Hepatocyte (in vitro differentiated cells): ENCODE results near the gene SAA4. TPM values are rescaled to one million over a fixed set of nuclear protein-coding genes. Genes with fewer than 3 reads are reported as not detected.
A peak's percentile ranks its signal among the peaks of the same experiment; 100 is the strongest.
"Not testable (repeated sequence)": the region's sequence is repeated elsewhere in the genome, so short reads cannot be mapped to it uniquely, and the experiment has no call there.

Source experiments
- DNase-seq: peaks from one replicate; pipeline ENCODE4 v3.0.0-alpha.2; 2016; ENCODE audit warnings: low spot score
- H2AFZ ChIP-seq: fragments of 200-600 bp; sonication (generic); 2 replicates; pipeline ENCODE4 v1.6.0; 2016; ENCODE audit warnings: antibody characterized with exemption, mild to moderate bottlenecking
- H3K27ac ChIP-seq: fragments of 200-600 bp; sonication (generic); 2 replicates; pipeline ENCODE4 v1.5.1; 2016; ENCODE audit warnings: mild to moderate bottlenecking
- H3K27me3 ChIP-seq: fragments of 200-600 bp; sonication (generic); 2 replicates; pipeline ENCODE4 v1.6.1; 2016
- H3K36me3 ChIP-seq: fragments of 200-600 bp; sonication (generic); replicated peaks from 2 replicates; pipeline ENCODE4 v1.5.1; 2016; ENCODE audit warnings: low read depth; ENCODE audit not compliant: insufficient read depth
- H3K4me1 ChIP-seq: fragments of 200-600 bp; sonication (generic); 2 replicates; pipeline ENCODE4 v1.5.1; 2016; ENCODE audit warnings: mild to moderate bottlenecking, moderate library complexity; ENCODE audit not compliant: insufficient read depth
- H3K4me2 ChIP-seq: fragments of 200-600 bp; sonication (generic); 2 replicates; pipeline ENCODE4 v1.6.0; 2016
- H3K4me3 ChIP-seq: fragments of 200-600 bp; sonication (generic); 2 replicates; pipeline ENCODE4 v1.5.1; 2016; ENCODE audit warnings: mild to moderate bottlenecking
- H3K79me2 ChIP-seq: fragments of 200-600 bp; sonication (generic); 2 replicates; pipeline ENCODE4 v1.6.0; 2017; ENCODE audit warnings: mild to moderate bottlenecking
- H3K9me2 ChIP-seq: fragments of 200-600 bp; sonication (generic); replicated peaks from 2 replicates; pipeline ENCODE4 v1.6.0; 2017; ENCODE audit warnings: mild to moderate bottlenecking; ENCODE audit not compliant: insufficient read depth
- H3K9me3 ChIP-seq: fragments of 200-600 bp; sonication (generic); 2 replicates; pipeline ENCODE4 v1.5.1; 2016; ENCODE audit warnings: low read depth, mild to moderate bottlenecking
- H4K20me1 ChIP-seq: fragments of 200-600 bp; sonication (generic); 2 replicates; pipeline ENCODE4 v1.6.0; 2016; ENCODE audit warnings: mild to moderate bottlenecking; ENCODE audit not compliant: insufficient read depth, poor library complexity, severe bottlenecking
- EZH2 ChIP-seq: fragments of 200-600 bp; sonication (generic); IDR thresholded peaks from 2 replicates; pipeline ENCODE4 v1.6.1; 2016; ENCODE audit warnings: antibody characterized with exemption, mild to moderate bottlenecking, borderline replicate concordance
- EZH2phosphoT487 ChIP-seq: fragments of 200-600 bp; sonication (generic); IDR thresholded peaks from one replicate; pipeline ENCODE4 v1.6.1; 2018; ENCODE audit warnings: antibody characterized with exemption, mild to moderate bottlenecking, low read depth, moderate library complexity; ENCODE audit not compliant: unreplicated experiment, severe bottlenecking
- WGBS: methylation state at CpG from one replicate; pipeline ENCODE4 v1.1.6; 2016; ENCODE audit warnings: low lambda C conversion rate; ENCODE audit errors: missing lambda C conversion rate; 5-methylcytosine and 5-hydroxymethylcytosine counted together
- polyA plus RNA-seq: library from polyadenylated mRNA; unstranded; fragments of >200 nt; fragmentation: Nextera tagmentation; extraction: Ambion mirVana; gene quantifications from 2 replicates; pipeline ENCODE4 v1.2.1, GENCODE V29; 2016
- total RNA-seq: library from RNA; depleted of rRNA; stranded (reverse); fragments of >200 nt; gene quantifications from 2 replicates; pipeline ENCODE4 v1.2.3, GENCODE V29; 2014
- TF ChIP-seq, protein P1 (sequence below): fragments of 200-600 bp; sonication (generic); IDR thresholded peaks from 2 replicates; pipeline ENCODE4 v1.5.1; 2016; ENCODE audit warnings: antibody characterized with exemption, mild to moderate bottlenecking; ENCODE audit not compliant: poor library complexity

SAA4 gene
- total and polyA plus RNA-seq, 2 experiments from 2014 or later: 73.8 to 101 TPM

DNA sequence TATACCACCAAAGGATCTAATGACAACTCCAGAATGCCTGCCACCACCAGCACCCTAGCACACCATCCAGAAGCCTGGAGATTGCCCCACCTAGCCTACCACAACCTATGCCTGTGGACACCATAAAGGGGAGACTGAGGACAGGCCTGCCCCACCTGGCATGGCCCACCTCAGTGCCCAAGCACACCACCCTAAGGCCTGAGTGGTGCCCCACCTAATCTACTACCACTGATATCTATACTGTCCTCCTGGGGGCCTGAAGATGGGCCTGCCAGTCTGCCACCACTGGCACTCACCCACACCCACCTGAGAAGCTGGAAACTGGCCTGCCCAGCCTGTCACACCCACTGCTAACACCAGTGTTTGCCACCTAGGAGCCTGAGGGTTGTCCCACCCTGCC, 31.8 kb downstream of the SAA4 start:
- no peak for TF ChIP-seq EZH2phosphoT487
- TF ChIP-seq, protein P1, sequence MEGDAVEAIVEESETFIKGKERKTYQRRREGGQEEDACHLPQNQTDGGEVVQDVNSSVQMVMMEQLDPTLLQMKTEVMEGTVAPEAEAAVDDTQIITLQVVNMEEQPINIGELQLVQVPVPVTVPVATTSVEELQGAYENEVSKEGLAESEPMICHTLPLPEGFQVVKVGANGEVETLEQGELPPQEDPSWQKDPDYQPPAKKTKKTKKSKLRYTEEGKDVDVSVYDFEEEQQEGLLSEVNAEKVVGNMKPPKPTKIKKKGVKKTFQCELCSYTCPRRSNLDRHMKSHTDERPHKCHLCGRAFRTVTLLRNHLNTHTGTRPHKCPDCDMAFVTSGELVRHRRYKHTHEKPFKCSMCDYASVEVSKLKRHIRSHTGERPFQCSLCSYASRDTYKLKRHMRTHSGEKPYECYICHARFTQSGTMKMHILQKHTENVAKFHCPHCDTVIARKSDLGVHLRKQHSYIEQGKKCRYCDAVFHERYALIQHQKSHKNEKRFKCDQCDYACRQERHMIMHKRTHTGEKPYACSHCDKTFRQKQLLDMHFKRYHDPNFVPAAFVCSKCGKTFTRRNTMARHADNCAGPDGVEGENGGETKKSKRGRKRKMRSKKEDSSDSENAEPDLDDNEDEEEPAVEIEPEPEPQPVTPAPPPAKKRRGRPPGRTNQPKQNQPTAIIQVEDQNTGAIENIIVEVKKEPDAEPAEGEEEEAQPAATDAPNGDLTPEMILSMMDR: no peak
- no peak for TF ChIP-seq EZH2
- Histone ChIP-seq H3K9me2 (no peaks in the 10 kb centered on the region), H3K27ac (no peak overlapping the region)

DNA sequence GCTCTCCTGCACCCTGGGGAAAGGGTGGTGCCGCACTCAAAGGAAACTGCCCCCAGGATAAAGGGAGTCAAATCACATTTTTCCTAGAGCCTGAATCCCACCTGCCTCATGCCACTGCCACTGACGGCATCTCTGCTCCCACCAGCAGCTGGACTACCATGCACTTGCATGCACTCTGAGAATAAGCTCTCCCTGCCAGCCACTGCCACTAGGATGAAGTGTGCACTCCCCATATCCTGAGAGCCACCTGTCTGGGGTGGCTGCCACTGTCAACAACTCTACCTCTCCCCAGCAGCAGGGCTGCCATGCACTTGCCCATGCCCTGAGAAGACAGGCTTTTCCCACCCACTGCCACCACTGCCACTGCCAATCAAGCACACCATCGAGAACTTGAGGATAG, 32.4 kb downstream of the SAA4 start:
- DNase-seq: no peak
- 95% methylated on average over 3 of the region's 3 CpGs for WGBS

More for the DNA sequence above, 31.8 kb downstream of the SAA4 start:
- H3K4me3 ChIP-seq: no peak overlapping the region
- H3K27me3 ChIP-seq: no peaks in the 10 kb centered on the region
- H4K20me1 ChIP-seq: no peaks in the 10 kb centered on the region
- DNase-seq: no peak
- no peak overlapping the region for H3K4me2 ChIP-seq
- no peak overlapping the region for H2AFZ ChIP-seq
- H3K9me3 ChIP-seq: no peaks in the 10 kb centered on the region
- no peaks in the 10 kb centered on the region for H3K36me3 ChIP-seq
- H3K79me2 ChIP-seq: no peaks in the 10 kb centered on the region
- H3K4me1 ChIP-seq: no peaks in the 10 kb centered on the region

DNA sequence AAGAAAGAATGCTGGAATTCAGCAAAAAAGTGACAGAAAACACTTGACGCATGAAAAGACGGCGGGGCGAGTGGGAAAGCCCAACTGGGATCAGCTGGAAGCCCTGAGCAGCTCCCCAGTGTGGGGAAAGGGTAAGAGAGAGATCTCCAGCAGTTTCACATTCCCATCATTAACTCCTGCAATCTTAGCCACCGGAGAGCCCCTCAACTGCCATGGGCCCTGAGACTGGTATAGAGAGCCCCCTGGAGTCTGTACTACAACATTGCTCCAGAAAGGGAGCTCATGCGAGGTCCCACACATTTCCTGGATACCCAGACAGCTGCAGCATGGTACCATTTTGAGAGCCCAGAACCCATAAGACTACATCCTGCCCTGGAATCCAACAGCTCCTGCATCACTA, 32.9 kb downstream of the SAA4 start:
- Histone ChIP-seq H3K36me3 (no peaks in the 10 kb centered on the region), H3K4me2 (peak overlapping the region; percentile 40), H3K9me2 (no peaks in the 10 kb centered on the region), H3K27ac (no peak overlapping the region), H2AFZ (no peak overlapping the region), H4K20me1 (no peaks in the 10 kb centered on the region), H3K27me3 (no peaks in the 10 kb centered on the region), H3K79me2 (no peaks in the 10 kb centered on the region), H3K4me3 (no peak overlapping the region), H3K9me3 (no peaks in the 10 kb centered on the region), H3K4me1 (no peaks in the 10 kb centered on the region)
- under 1% methylated on average over 6 of the region's 6 CpGs for WGBS
- peak; percentile 50 for DNase-seq
- no peak for TF ChIP-seq EZH2
- TF ChIP-seq, protein P1: peak; percentile 35
- no peak for TF ChIP-seq EZH2phosphoT487

More for the DNA sequence above, 32.4 kb downstream of the SAA4 start:
- H3K79me2 ChIP-seq: no peaks in the 10 kb centered on the region
- H3K4me2 ChIP-seq: no peak overlapping the region
- TF ChIP-seq EZH2phosphoT487 (no peak), EZH2 (no peak)
- TF ChIP-seq, protein P1: no peak
- H3K9me2 ChIP-seq: no peaks in the 10 kb centered on the region
- H3K36me3 ChIP-seq: no peaks in the 10 kb centered on the region
- H3K4me3 ChIP-seq: no peak overlapping the region
- no peaks in the 10 kb centered on the region for H3K27me3 ChIP-seq
- no peak overlapping the region for H2AFZ ChIP-seq
- H3K4me1 ChIP-seq: no peaks in the 10 kb centered on the region
- H3K27ac ChIP-seq: no peak overlapping the region
- H4K20me1 ChIP-seq: no peaks in the 10 kb centered on the region
- H3K9me3 ChIP-seq: no peaks in the 10 kb centered on the region

DNA sequence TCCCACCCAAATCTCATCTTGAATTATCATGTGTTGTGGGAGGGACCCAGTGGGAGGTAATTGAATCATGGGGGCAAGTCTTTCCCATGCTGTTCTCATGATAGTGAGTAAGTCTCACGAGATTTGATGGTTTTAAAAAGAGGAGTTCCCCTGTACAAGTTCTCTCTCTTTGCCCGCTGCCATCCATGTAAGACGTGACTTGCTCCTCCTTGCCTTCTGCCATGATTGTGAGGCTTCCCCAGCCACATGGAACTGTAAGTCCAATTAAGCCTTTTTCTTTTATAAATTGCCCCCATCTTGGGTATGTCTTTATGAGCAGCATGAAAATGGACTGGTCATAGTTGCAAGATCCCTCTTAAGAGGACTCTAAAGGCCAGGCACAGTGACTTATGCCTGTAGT, 38.9 kb downstream of the SAA4 start:
- WGBS: 83% methylated on average over 3 of the region's 3 CpGs
- not testable (repeated sequence) for H3K9me3 ChIP-seq

More for the DNA sequence above, 38.9 kb downstream of the SAA4 start:
- not testable (repeated sequence) for H3K27ac ChIP-seq, H3K9me2 ChIP-seq, H3K36me3 ChIP-seq, H3K4me1 ChIP-seq, H3K4me3 ChIP-seq, H2AFZ ChIP-seq, DNase-seq, H3K79me2 ChIP-seq, H3K4me2 ChIP-seq, H4K20me1 ChIP-seq
- H3K27me3 ChIP-seq: peaks cover 14% of the 10 kb centered on the region
